AG08396 (cell line): ENCODE measurements around the gene MS4A6E.
"Not testable (repeated sequence)": the region's sequence is repeated elsewhere in the genome, so short reads cannot be mapped to it uniquely, and the experiment has no call there.

ENCODE experiments used
- DNase-seq: peaks from one replicate; pipeline ENCODE4 v3.0.0; 2012; ENCODE audit warnings: low spot score, mixed read lengths

Gene MS4A6E

DNA sequence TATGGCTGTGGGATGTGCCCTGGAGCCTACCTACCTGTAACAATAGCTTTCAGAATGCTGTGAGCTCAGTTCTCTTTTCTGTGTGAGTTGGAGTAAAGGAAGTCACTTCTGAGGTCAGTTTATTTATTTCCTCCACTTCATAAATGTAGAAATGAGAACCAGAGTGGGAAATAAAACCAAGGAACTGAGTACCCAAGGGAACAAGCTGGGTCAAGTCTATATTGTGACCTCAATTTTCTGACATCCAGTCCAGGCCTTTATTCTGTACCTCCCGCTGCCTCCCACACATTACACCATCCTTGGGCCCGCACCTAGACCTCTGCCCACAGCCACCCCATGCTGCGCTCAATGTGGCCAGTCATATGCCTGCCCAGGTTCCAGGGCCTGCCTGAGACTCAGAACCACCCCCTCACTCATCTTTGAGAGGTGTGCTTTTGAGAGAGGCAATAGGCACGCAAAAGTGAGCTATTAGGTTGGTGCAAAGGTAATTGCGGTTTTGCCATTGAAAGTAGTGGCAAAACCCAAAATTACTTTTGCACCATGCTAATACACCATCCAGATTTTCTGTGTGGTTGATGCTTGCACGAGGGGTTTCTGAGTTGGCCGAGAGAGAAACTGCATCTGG lies 9.8 kb downstream of the MS4A6E start:
- DNase-seq, result no peak

DNA sequence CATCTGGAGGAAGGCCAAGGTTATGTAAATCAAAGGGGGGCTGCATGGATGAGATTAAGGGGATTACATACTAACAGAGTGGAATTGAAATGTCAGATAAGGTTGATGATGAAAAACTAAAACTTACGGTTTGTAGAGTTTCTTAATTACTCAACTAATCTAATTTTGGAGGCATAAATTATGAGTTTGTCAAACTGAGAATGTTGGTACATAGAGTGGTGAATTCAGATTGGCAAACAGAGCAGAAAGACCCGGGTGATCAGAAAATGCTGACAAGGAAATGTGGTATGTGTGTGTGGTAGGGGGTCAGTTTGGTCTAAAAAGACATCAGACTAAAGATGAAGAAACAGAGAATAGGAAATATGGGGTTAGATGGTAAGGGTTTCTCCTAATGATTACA lies 11.0 kb downstream of the MS4A6E start:
- no peak for DNase-seq

DNA sequence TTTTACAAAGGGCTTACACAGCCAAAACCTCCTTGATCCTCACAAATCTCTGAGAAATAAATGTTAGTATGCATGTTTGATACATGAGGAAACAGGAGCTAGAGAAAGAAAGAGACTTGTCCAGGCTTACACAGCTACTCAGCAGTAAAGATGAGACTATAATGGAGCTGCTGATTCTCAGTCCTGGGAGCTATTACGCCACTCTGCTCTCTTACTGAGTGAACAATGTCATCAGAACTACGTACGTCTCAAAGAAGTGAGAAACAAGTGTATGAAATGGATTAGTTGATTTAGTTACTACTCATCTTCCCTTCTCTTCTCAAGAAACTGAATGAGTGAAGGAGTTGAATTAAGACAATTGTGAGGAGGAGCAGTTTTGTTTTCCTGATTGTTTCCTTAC lies 12.3 kb downstream of the MS4A6E start:
- DNase-seq, result no peak

DNA sequence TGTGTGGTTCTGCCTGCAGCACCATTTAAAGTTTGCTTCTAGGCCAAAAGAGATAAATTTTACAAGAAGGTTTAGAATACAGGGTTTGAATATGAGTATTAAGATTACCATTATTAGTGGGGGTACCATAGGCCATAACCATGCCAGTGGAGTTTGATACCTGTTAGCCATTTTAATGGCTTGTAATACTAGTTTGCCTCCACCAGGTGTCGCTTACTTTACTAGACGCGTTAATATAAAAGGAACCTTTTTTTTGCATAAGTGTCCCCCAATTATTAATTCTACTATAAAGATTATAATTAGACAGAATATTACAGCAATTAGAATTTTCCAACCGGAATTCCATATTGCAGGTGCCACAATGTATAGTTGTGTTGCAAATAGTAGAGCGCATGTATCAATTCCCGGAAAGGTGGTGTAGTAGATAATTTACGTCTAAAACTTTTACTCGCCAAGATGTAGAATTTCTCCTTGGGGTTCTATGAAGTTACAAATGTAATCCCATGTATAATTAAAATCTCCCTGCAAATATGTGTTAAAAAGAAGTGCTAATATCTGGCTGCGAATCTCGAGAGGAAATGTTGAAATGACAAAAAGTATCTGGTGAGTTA lies 16.1 kb downstream of the MS4A6E start:
- DNase-seq, result no peak

DNA sequence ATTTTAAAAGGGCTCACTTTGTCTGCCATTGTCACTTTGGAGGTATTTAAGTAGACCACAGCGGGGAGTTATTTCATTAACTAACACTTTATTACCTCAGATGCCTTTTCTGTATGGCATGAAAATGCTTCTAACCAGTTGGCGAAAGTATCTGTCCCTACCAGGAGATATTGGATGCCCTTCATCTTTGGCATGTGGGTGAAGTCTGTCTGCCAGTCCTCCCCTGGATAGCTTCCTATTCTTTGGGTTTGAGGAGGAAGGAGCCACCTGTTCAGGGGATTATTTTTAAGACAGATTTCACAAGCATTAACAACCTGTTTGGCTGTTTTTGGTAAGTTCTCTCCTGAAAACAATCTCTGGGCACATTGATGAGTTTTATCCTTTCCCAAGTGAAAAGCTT lies 17.1 kb downstream of the MS4A6E start:
- no peak for DNase-seq

DNA sequence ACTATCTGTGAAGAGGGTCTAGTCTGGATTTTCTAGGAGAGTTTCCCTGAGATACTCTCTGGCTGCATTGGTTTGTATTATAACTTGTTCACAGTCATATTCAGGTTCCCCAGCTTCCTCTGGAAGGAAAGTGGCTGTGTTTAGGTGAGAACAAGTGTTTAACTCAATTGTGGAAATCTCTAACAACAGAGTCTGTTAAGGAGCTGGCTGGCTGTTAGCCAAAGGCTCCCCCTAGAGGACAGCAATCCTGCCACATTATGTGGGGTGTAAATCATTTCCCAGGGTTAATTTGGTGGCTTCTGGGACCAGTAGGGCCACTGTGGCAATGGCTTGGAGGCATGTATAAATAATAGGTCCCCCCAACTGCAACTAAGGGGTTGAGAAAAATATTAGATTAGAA lies 18.4 kb downstream of the MS4A6E start:
- no peak for DNase-seq

DNA sequence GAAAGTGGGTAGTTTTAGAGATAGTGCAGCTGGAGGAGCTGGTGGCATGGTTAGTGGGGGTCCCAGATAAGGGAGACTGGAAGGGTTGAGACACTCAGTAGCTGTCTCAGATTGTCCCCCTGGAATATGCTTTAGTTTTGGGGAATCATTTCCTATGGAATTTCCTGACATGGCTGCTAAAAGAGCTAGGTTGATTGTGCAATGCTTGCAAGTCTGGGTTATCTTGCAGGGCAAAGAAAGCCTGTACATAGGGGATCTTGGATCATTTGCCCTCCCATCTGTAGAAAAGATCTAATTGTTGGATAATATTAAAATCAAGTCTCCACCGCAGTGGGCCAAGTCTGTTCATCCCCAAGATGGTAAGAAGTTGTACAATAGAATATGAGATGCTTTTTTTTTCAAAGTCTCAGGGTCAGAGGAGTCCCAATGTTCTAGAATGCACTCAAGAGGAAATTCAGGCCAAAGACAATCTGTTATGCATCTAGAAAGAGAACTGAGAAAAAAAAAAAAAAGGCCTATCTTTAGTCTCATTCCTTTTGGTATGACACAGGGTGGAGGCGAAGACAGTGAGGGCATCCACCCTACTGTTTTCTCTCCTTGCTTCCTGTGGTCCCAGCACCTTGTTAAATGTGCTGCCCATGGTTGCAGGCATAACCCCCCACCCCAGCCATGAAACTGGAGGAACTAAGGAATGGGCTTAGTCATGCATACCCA lies 20.2 kb downstream of the MS4A6E start:
- no peak for DNase-seq

DNA sequence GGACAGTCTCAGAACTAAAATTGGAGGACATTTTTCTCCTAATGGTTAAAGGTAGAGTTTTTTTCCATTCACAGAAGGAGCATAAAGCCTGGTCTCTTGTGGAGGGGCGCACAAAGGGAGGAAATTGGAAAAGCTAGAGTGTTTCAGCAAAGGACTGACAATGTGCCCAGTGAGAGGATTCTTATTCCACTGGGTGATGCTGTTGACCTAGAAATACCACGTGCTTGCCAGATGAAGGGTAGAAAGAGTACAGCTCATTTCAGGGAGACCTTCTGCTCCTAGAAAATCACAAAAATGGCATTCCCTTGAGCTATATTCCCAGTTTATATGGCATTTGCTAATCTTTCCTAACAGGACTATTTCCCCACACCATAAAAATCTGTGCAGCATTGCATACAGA lies 21.1 kb downstream of the MS4A6E start:
- no peak for DNase-seq

DNA sequence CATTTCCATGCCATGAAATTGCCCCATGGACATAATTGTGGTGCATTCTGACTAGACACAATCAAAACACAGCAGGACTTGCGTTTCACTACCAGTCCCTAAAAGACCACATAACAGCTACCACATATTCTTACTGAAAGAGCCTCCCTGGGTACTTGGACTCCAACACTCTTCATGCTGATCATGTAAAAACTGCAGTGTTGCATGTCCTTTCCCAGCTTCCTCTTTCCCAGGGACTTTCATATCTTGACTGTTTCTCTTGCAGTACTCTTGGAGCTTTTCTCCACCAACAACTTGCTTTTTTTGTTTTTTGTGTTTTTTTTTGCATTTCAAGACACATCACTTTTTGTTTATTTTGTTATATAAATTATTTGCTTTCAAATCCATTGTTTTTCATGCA lies 22.9 kb downstream of the MS4A6E start:
- no peak for DNase-seq

DNA sequence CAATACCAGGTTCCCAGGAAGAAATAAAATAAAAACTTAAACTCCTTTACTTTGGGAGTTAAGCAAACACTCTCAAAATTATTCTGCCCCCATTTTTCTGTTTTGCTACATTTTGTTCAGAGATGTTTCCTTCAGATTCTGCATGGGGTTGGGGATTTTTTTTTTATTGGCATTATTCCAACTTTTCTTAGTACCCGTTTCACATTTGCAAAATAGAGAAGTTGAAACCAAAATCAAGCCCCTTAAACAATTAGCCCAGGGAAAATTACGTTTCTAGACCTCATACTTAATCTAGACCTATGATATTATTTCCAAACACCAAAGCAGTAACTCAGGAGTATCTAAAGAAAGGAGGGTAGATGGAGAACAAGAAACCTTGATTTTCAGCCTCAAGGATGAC lies 30.7 kb downstream of the MS4A6E start:
- DNase-seq, result no peak

DNA sequence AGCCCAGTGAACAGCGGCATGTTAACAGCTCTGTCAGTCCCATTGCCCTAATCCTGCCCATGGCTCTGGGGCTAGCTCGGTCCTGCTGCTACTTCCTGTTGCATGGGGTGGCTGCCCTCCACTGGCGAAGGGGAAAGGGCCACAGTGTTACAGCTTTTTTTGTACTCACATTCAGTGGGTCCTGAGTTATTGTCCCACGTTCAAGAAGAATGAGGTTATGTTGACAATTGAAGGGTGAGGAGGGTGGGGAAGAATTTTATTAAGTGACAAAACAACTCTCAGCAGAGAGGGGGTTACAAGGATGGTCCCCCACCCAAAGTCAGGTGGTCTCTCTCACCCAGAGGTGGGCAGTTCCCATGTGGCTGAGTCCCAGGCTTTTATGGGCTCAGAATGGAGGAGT lies 33.6 kb downstream of the MS4A6E start:
- DNase-seq, result no peak

DNA sequence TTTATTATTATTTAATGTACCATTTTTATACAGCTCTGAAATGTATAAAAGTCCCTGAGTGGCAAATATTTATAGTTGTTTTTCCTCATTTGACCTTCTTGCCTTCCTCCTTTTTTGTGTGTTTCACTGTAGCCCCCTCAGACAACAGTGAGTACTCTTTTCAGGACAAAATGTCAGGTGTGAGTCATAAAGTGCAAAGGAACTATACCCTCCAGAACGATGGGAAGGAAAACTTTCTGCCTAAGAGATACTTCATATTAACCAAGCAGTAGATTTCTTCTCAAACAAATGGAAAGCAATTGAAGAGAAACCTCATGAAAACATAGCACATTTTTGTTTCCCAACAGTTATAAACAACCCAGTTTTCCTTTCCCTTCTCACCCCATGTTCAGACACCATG lies 35.2 kb downstream of the MS4A6E start:
- no peak for DNase-seq

DNA sequence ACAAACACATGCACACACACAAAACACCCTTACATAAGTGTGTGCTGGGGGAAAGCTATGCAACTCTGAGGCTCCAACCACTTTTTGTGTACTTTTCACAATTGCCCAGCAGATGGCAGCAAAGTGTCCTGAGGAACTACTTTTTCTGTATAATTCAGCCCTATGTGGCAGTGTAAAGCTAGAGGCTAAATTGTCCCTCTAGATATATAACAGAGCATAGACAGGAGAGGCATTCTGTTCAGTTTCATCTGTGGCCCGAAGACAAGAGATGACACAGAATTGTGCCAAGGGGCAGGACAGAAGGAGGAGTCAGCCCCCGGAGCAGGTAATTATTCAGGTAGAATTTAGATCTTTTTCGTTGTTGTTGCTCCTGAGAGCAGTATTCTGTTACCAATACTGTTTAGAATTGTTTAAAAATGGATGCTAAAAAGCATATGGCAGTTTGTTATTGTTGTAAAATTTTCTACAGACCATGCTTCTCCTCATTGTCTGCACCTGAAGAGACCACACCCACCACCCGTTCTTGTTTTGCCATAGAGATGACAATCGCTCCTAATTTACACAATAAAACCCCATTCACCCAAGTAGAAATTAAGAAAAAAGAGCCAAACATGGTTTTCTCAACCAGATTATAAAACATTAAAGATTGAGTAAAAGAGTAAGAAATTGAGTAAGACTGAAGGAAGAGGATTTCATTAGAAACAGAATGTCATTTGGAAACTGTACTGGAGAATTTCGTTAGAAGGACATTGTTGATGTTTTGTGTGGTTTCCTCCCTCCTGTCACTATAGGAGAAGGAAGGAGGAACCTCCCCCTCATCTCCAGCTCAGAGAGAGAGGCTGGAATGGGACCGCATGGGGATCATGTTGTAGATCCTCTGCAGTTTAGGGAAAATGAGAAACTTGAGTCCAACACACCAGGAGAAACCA lies 36.8 kb downstream of the MS4A6E start:
- DNase-seq, result peak; percentile 46

DNA sequence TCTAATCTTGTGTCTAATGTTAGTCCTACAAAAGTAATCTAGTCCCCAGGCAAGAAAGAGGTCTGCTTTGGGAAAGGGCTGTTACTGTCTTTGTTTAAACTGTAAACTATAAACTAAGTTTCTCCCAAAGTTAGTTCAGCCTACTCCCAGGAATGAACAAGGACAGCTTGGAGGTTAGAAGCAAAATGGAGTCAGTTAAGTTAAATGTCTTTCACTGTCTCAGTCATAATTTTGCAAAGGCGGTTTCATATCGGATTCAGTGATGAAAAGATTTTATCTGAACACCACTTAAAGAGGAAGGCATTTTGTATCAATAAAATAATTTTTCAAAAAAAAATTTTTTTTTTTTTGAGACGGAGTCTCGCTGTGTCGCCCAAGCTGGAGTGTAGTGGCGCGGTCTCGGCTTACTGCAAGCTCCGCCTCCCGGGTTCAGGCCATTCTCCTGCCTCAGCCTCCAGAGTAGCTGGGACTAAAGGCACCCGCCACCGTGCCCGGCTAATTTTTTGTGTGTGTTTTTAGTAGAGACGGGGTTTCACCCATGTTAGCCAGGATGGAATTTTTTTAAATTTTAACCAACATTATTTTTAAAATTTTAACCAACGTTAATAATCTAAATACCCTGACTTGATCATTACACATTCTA lies 39.3 kb downstream of the MS4A6E start:
- not testable (repeated sequence) for DNase-seq

DNA sequence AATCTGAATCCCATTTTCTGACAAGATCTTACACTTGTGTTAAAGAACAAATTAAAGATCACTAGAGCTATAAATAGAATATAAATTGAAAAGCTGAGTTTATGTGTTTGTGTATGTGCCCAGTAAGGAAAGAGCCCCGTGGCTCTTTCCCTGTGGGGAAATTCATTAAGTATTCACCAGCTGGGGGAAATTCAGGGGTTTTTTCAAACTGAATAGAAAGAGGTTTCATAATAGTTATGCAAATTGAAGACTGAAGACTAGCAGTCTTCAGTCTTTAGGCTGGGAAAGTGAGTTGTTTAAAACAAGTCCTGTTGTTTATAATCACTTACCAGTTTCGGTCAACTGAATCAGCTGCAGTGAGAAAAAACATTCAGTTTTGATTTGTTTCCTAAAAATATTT lies 40.0 kb downstream of the MS4A6E start:
- no peak for DNase-seq

DNA sequence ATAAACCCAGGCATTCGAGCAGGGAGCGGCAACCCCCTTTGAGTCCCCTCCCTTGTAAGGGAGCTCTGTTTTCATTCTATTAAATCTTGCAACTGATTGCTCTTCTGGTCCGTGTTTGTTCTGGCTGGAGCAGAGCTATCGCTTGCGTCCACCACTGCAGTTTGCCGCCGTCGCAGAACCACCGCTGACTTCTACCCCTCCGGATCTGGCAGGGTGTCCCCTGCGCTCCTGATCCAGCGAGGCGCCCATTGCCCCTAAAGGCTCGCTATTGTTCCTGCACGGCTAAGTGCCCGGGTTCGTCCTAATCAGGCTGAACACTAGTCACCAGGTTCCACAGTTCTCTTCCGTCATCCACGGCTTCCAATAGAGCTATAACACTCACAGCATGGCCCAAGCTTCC lies 40.8 kb downstream of the MS4A6E start:
- DNase-seq, result no peak

DNA sequence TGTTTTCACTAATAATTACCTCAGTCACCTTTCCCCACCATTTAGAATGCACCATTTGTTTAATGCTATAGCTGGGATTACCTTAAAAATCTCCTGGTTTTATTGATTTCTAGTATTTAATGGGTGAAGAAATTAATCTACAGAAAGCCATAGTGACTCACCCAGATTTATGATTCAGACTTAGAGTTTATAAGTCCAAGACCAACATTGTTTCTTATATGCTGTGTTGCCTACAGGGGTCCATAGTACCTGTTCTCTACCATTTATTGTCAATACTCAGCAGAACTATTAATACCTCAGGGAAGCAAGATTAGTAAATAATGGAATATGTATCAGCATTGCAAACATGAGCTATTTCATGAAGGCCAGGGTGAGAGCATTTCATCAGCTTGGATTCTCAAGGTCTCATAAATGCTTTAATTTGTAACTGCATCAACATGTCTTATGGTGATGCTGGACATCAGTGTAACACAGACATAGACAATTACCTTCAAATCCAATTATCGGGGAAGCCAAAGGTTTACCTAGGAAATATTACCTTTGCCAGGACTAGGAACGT lies 43.3 kb downstream of the MS4A6E start:
- DNase-seq, result no peak

DNA sequence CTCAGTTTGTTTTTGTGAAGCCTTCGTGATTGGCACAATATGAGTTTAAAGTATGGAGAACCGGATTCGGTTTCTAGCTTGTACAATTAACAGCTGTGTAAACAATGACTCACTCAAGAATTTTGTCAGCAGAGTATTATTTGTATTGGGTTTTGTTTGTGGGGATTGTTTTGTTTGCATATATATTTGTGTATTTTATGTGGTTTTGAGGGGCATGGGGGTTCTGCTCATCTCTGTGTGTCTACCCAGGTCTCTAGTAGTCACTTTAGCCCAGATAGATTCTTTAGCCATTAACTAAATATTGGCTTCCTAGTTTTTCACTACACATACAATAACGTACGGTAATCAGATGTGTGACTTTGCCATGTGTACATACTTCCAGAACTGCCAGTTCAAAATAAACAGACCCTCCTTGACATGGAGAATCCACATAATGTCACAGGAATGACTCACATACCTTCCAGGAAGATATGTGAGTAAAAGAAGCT lies 43.8 kb downstream of the MS4A6E start:
- DNase-seq, result no peak

DNA sequence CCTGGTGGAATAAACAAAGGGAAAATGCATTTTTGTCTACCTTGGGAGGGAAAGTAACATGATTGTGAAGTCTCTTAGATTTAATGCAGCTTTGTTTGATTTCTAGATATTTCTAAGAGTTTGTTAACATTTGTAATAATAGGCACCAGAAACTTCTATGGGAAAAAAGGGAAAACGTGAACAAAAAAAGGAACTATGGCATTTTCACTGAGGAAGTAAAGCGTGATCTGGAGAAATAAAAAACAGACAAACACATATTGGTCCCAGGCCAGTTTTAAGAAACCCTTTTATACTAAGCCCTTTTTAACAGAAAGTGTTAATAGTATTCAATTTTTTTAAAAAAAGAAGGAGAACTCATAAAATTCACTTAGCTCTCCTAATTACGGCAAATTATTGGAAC lies 44.3 kb downstream of the MS4A6E start:
- no peak for DNase-seq

DNA sequence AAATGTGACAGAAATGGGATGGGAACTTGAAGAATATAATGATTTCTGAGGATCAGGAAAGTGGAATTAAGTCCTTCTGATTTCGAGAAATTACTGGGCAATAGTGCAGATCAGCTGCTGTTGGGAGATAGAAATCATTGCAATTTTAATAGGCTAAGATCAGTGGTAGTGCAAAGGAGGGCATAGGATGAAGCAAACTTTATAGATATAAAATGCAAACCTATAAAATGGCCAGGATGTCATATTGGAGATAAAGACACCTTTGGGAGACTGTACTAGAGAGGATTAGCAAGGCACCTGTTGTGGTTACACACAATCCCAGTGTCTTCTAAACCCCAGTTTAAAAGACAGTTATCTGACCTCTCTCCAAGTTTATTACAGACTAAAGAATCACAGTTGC lies 44.8 kb downstream of the MS4A6E start:
- no peak for DNase-seq

DNA sequence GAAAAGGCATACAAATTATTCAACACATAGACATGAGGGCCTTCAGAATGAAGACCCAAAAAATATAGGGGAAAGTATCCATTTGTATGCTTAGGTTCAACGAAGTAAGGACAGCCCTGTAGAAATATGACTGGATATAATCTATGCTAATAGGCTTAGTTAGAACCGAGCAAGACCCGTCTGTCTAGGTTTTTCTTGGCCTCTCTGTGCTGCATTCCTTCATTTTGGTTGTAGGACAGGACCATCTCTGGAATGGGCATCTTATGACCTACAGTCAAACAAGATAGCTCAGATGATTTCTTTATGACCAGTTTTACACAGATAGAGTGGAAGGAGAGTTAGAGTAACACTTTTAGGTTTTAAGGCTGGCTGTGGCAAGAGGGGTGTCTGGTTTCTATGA lies 45.7 kb downstream of the MS4A6E start:
- no peak for DNase-seq

DNA sequence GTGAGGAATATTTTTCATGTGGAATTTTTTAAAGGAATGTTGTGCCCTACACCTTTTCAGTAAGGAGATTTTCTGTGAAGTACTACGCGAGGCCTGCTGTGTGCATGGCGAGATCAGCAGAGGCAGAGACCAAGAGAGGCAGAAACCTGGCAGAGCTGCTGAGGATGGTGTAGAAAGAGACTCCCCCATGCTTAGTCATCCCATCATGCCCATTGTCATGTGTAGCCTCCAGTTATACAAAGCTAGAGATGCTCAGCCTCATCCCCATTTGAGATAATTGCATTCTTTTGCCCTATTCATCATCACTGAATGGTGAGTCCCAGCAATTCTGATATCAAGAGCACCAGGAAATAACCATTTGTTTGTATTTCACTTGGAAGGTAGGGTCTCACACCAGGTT lies 48.3 kb downstream of the MS4A6E start:
- DNase-seq, result no peak
